ENCODE results near the gene SBNO2.
"Not testable (repeated sequence)": the region's sequence is repeated elsewhere in the genome, so short reads cannot be mapped to it uniquely, and the experiment has no call there.

Gene SBNO2

DNA sequence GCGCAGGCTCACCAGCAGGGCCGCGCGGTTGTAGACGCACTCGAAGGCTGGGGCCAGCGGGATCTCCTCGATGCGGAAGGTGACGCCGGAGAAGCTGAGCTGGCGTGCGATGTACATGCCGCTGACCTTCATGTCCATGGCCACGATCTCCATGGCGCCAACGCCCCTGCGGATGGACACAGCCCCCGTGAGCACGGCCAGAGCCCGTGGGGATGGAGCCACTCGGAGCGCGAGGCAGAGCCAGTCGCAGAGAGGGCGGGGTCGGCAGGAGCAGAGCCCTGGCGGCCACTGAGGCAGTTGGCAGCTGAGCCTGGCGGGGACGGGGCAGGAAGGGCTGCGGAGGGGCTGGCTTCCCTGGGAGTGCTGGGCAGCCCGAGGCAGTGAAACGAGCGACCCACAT is 55.1 kb downstream of the SBNO2 start:
- DNase-seq (ENCODE audit: low spot score), result no peak

- no peak for DNase-seq (ENCODE audit: low spot score)
Observed at GRCh38 chr19:1117654-1118053, 56.4 kb downstream of the SBNO2 start.

GRCh38 chr19:1116726-1117581 is 57.1 kb downstream of the SBNO2 start:
- no peak for DNase-seq (ENCODE audit: low spot score)

- no peak for DNase-seq (ENCODE audit: low spot score)
Observed at GRCh38 chr19:1115646-1116420, 58.2 kb downstream of the SBNO2 start.

DNA sequence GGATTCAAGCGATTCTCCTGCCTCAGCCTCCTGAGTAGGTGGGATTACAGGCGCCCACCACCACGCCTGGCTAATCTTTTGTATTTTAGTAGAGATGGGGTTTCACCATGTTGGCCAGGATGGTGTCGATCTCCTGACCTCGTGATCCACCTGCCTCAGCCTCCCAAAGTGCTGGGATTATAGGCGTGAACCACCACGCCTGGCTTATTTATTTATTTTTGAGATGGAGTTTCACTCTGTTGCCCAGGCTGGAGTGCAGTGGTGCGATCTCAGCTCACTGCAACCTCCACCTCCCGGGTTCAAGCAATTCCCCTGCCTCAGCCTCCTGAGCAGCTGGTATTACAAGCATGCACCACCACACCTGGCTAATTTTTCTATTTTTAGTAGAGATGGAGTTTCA is 59.3 kb downstream of the SBNO2 start:
- DNase-seq (ENCODE audit: low spot score), result not testable (repeated sequence)

DNA sequence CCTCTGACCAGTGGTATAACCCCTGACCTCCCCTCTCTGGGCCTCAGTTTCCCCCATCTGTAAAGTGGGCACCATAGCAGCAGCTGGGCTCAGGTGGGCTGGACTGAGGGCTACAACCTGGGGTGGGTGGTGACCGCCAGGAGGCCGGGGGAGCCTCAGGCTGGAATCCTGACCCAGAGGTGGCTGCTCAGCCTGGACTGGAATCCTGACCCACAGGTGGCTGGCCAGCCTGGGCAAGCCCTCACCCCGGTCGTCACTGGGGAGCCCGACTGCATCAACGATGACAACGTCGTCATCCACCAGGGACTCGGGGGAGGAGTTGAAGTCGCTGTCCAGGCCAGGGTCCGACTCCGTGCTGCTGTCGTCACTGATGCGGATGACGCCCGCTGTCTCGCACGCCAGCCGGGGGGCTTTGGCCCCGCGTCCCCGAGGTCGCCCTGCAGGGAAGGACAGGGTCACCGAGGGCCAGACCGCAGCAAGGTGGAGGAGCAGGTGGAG is 60.0 kb downstream of the SBNO2 start:
- DNase-seq (ENCODE audit: low spot score), result no peak

- peak; percentile 76 for DNase-seq (ENCODE audit: low spot score)
Observed at GRCh38 chr19:1113030-1113985, 60.8 kb downstream of the SBNO2 start.

- DNase-seq (ENCODE audit: low spot score), result no peak
Observed at GRCh38 chr19:1112268-1113029, 61.6 kb downstream of the SBNO2 start.

GRCh38 chr19:1111641-1112267 is 62.3 kb downstream of the SBNO2 start:
- no peak for DNase-seq (ENCODE audit: low spot score)

DNA sequence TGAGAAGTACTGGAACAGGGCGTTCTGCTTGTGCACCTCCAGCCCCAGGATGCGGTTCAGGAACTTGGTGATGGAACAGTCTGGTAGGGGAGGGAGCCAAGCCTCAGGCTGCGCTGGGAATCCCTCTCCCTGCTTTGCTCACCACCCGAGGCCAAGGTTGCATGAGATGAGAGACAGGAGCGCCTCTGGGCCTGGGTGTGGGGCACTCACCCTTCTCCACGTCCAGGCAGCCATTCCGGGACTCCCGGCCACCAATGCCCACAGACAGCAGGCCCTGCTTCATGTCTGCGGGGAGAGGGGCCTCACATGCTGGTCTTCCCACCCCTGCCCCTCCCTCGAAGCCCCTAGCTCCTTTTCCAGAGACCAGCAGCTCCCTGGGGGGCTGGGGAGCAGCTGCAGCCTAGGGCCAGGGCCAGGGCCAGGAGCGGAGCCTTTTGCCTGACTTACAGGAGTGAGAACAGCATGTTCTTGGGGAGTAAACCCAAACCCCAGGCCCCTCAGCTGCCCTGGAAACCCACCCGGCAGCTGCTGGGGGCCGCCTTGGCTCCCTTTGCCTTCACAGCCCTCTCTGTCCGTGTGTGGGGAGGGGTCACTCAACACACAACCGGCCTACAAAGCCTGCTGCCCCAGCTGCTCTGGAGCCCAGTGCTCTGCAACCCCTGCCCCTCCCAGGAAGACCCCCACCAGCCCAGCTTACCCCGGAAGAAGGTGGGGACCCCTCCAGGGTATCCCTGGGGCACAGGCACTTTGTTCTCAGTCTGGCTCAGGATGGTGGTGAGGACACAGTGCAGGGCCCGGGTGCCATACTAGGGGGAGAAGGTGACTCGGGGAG is 63.0 kb downstream of the SBNO2 start:
- peak; percentile 31 for DNase-seq (ENCODE audit: low spot score)

DNA sequence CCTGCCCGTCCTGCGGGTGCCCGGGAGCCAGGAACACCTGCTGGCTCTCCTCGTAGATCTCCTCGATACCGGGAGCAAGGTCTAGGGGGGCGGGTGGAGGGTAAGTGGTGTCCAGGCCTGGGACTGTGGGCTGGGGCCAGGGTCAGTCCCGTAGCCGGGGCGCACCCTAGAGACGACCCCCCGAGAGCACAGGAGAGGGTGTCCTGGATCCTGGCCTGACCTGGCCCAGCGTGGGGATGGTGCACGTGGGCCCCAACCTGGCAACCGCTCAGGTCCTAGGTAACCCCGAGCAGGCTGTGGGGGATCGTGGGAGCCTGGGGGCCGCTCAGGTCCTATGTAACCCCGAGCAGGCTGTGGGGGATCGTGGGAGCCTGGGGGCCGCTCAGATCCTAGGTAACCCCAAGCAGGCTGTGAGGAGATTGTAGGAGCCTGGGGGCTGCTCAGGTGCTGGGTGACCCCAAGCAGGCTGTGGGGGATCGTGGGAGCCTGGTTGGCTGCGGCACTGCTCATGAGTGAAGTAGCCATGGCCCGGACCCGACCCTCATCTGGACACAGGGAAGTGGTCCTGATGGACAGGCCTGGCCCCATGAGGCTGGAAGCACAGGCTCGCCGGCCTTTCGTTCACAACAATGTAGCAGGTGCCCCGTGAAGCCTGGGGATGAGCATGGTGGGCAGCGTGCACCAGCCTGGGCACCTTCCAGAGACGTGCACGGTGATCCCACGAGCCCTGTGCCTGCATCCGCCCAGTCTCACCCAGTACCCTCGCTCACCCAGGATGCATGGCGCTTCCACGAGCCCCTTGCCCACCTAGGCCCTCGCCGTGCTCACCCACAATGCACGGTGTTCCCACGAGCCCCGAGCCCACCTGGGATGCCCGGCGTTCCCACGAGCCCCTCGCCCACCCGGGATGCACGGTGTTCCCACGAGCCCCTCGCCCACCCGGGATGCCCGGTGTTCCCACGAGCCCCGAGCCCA is 64.1 kb downstream of the SBNO2 start:
- no peak for DNase-seq (ENCODE audit: low spot score)

- no peak for DNase-seq (ENCODE audit: low spot score)
Observed at GRCh38 chr19:1109032-1109551, 65.0 kb downstream of the SBNO2 start.

DNA sequence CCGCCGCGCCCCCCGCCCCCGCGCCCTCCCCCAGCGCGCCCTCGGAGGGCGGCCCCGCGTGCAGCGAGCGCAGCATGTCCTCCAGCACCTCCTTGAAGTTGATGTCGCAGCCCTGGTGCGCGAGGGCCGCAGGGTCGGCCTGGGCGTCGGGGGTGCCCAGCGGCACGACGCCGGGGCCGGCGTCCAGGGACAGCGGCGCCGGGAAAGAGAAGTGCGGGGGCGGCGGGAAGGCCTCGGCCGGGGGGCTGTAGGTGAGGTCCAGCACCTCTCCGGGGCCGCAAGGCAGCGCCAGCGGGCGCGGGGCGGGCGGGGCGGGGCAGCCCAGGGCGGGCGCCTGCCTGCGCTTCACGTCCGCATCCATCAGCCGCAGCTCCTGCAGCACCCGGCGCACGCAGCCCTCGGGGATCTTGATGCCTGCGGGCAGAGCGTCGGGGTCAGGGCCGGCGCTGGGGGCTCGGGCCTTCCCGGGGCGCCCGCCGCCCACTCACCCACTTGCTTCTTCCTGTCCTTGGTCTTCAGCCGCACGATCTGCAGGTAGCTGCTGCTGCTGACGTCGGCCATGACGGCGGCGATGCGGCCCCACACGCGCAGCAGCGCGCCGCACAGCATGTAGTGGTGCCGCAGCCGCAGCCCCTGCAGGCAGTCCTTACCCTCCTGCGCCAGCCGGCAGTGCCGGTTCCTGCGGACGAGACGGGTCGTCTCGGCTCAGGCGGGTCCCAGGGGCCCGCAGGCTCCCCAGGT is 65.6 kb downstream of the SBNO2 start:
- no peak for DNase-seq (ENCODE audit: low spot score)

DNA sequence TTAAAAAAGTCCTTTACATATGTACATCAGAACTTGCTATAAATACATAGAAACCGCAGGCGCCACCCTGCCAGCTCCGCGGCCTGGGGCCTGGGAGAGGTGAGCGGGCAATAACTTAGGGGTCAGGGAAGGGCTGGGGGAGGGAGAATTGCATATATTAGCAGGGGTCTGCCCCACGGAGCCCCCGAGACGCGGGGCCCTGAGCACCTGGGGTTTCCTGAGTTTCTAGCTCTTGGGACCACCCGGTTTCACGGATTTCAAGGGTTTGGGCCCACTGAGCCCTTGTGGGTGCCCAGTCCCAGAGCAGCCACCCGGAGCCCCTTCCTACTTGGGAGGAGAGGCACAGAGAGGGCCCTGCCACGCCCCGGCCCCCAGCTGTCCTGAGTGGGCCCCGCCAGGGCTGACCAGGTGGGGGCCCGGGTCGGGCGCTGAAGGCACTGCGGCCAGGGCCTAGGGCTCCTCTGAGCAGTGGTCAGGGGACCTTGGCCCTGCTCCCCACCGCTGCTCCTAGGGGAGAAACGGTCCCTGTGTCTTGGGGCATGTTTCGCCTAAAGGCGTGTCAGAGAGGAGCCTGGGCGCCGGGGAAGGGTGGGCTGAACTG is 66.3 kb downstream of the SBNO2 start:
- DNase-seq (ENCODE audit: low spot score), result no peak

DNA sequence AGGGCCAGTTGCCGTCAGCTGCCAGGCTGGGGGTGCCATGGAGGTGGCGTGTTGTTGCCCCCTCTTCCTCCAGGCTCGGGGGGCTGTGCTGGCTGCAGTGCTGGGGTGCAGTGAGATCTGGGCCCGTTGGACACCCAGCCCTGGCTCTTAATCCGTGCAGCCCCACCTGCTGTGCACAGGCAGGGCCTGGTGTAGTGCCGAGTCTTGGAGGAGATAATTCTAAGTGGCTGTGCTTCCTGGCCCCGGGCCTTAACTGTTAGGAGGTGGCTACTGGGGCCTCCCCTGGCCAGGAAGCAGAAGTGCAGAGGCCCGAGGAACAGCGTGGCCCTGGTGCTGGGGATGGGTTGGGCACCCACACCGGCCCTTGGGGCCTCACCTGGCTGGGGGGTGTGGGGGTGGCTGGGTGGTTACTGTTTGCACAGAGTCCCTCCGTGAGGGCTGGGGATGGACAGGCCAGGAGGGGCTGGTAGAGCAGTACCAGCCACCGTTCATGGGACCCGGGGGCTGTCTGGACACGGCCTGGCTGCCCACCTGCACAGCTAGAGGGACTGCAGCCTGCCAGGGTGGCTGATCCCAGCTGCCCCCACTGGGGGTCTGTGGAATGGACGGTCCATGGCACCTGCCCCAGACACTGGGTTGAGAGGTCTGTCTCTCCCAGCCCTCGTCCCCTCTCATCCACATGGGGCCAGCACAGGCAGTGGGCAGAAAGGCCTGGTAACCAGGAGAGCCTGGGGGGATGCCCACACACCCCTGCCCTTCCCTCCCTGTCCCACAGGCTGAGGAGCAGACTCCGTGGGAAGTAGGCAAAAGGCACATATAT is 67.0 kb downstream of the SBNO2 start:
- no peak for DNase-seq (ENCODE audit: low spot score)
